Amniotic epithelial cell (primary cell): ENCODE measurements around the gene SLC22A8.
"Not testable (repeated sequence)": the region's sequence is repeated elsewhere in the genome, so short reads cannot be mapped to it uniquely, and the experiment has no call there.

Experiments
- DNase-seq: peaks from one replicate; pipeline ENCODE4 v3.0.0-alpha.2; 2010; ENCODE audit warnings: low read depth

Gene SLC22A8, protein sequence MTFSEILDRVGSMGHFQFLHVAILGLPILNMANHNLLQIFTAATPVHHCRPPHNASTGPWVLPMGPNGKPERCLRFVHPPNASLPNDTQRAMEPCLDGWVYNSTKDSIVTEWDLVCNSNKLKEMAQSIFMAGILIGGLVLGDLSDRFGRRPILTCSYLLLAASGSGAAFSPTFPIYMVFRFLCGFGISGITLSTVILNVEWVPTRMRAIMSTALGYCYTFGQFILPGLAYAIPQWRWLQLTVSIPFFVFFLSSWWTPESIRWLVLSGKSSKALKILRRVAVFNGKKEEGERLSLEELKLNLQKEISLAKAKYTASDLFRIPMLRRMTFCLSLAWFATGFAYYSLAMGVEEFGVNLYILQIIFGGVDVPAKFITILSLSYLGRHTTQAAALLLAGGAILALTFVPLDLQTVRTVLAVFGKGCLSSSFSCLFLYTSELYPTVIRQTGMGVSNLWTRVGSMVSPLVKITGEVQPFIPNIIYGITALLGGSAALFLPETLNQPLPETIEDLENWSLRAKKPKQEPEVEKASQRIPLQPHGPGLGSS

DNA sequence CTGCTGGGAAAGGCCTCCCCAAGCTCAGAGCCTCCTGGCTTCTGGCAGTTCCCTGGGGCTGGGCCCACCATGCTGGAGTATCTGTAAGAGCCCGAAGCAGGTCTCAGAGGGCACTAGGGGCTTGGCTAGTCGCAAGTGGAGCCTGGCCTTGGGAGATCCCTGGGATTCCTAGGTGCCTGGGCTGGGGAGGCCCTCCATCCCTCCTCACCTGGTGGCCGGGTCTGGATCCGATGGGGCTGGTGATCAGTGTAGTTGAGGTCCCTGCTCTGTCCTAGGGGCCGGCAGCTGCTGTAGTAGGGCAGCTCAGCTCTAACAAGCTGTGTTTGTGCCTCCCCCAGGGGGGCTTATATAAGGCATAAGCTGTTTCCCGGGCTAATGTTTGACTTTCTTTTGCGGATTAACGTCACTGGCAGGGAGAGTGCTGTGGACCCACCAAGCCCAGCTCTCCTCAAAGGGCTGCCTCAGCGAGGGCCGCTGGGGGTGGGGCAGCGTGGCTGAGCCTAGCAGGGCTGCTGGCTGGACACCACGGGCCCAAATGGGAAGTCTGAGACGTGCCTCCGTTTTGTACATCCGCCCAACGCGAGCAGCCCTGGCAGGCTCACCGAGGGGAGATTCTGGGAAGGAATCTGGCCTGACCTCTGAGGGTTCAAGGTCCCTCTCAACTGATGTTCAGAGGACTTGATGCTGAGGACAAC lies at the start of gene SLC22A8:
Gene SLC22A8 (minus strand): TSS at position 321 of the 695 bp plus-strand sequence. CDS start 883 bp downstream, outside the sequence.
- DNase-seq = no peak

GRCh38 chr11:63046203-63046602 lies 30.6 kb upstream of the SLC22A8 start:
- DNase-seq = not testable (repeated sequence)

DNA sequence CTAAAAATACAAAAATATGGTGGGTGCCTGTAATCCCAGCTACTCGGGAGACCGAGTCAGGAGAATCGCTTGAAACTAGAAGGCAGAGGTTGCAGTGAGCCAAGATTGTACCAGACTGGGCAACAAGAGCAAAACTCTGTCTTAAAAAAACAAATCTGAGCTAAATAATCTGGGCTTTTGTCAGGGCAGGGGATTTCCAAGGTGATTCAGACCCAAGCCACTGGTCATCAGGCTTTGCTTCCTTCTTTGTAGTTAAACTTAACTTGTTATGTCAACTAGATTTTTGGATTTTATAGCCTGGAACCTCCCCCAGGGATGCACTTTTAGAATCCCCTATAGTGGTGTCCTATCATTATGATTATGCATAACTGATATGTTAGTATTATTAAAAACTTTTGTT lies 27.0 kb upstream of the SLC22A8 start:
- DNase-seq = no peak

DNA sequence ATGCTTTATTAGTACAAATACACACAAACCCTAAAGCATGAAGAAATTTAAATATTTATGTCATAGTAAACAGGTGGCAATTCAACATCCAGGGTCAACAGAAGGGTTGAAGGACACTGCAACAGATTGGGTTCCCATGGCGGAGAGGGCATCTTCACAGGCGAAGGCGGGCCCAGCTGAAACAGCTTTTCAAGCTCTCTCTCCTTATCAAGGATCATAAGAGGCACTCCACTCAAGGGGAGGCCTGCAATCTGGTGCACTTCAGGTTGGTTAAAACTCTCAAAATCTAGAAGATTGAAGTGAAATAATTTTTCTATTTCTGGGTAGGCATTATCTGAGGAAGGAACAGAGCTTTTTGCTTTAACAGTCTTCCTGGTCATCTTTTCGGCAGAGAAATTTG lies 16.8 kb upstream of the SLC22A8 start:
- DNase-seq = no peak

- peak; percentile 47 for DNase-seq
Observed at GRCh38 chr11:63023841-63024648, 8.4 kb upstream of the SLC22A8 start.

DNA sequence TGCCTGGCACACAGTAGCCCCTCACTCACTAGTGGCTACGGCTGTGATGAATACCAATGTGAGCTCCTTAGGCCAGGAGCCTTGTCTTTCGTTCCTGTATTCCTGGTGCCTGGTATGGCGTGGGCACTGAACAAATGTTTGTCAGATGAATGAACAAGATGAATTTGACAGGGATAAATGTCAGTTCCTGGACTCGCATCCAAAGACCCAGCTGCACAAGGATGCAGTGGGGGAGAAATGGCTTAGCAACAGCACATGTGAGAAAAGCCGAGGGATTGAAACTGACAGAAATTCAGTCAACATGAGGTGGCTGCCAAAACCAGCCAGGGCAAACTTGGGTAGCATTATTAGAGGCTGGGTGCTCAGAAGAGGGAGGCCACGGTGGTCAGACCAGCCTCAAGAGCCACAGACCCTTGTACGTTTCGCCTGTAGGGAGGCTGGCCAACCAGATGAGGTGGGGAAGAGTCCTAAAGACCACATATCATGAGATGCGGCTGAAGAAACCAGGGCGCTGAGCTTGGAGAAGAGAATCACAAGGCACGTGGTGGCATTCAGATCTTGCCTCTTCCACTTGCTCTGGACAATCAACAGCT lies 7.7 kb upstream of the SLC22A8 start:
- DNase-seq = no peak

DNA sequence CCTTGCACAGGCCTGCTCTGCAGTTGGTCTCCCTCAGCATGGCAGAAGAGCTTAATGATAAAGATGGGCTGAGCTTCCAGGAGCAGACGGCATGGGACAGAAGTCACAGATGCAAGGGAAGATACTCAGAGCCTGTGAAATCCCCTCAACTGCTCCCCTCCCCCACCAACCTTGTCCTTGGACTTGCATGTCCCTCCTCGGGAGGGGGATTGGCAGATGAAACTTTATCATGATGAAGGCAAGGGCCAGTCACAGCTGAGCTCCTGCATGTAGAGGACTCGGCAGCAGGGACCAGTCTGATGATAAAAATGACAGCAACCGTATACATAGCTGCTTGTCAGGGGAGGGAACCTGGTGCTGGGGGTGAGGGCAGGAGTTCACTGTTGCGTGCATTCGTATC lies 6.8 kb upstream of the SLC22A8 start:
- DNase-seq = no peak

DNA sequence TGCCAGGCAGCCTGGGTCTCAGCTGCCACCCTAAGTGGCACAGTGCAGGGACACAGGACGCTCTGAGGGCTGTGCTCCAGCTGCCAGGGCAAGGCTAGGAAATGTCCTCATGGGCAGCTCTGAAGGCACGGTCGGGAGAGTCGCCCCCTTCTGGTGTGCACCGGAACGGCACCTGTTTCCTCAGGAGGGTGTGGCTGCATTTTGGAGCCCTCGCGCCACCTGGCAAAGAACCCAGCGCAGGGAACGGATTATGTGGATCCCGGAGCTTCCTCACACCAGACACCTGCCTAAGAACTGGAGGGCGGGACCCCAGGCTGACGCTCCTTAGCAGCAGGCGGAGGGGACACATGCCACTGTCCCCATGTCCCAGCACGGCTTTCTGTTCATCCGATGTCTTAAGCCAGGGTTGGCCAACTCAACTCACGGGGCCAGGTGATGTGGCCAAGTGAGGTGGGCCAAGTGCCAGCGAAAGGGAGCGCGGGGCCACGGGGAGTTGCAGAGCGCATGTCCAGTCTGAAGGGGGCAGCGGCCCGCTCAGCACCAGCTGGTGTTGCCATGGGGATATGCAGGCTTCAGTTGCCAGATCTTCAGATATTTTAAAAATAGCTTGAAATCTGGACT lies 5.1 kb upstream of the SLC22A8 start:
- no peak for DNase-seq

GRCh38 chr11:63019506-63019905 lies 3.9 kb upstream of the SLC22A8 start:
- DNase-seq = no peak

GRCh38 chr11:63017306-63017974 lies 1.8 kb upstream of the SLC22A8 start:
- DNase-seq = no peak

GRCh38 chr11:63014408-63015055 lies 1.1 kb downstream of the SLC22A8 start:
- DNase-seq = no peak

DNA sequence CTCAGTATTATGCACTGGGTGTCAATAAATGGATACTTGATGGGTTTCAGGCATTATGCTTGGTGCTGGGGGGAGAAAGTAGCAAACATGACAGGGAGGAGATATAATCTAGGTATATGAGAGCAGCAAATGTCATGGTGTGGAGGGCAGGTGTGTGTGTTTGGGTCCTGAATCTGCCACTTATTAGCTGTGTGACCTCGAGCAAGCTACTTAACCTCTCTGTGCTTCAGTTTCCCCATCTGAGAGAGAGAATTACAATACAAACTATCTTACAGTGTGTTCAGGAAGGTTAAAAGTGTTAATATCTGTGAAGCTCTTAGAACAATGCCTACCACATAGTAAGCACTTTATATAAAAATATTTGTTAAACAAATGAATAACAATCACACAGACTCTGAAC lies 2.8 kb downstream of the SLC22A8 start:
- DNase-seq = no peak

- DNase-seq = peak; percentile 88
Observed at GRCh38 chr11:63012430-63012829, 3.2 kb downstream of the SLC22A8 start.

DNA sequence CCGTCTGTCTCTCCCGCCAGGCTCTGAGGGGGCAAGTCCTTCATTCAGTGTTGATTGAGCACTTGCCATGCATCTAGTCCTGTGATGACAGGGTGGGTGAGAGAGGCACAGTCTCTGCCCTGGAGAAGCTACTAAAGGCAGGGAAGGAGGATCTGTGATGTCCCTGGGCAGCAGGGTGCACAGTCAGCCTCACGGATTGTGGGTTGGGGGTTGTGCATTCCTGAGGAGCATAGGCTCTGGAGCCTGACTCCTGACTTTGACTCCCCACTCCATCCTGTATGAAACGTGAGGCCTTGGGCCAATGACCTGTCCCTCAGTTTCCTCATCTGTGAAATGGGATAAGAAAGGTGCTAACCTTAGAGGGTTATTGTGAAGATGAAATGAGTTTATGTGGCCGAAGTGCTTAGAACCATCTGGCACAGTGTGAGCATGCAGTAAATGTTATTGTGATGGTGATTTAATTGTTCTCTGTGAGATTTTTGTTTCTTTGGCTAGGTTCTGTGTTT lies 4.7 kb downstream of the SLC22A8 start:
- DNase-seq = no peak

DNA sequence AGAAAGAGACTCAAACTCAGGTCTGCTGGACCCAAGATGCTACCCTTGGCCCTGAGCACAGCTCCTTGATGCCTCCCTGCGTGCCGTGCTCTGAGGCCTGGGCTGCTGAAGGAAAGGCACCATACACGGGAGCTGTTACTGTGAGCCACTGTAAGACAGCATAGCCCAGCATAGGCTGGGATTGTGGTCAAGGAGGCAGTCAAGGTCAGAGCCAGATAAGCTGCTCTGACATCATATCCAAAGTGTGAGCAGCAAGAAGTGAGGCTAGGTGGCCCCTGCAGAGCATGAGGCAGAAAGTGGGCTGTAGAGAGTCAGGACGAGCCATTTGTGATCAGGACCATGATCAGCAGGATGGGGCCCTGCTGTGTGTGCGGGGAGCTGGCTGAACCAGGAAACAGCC lies 7.7 kb downstream of the SLC22A8 start:
- DNase-seq = peak; percentile 66

DNA sequence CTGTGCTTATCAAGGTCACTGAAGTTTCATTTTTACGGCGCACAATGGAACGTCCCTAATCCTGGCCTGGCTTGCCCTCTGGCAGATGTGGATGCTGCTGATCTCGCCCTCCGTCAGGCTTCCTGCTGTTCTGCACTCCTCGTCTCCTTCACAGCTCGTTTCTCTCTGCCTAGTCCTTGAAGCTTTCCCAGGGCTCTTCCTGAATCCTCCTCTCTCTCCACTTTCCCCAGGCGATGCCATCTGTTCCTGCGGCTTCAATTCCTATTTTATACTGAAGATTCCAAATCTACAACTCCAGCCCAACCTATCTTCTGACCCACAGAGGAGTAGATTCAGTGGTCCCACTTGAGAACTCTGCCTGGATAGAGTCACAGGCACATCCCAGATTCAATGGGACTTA lies 14.2 kb downstream of the SLC22A8 start:
- DNase-seq = no peak

DNA sequence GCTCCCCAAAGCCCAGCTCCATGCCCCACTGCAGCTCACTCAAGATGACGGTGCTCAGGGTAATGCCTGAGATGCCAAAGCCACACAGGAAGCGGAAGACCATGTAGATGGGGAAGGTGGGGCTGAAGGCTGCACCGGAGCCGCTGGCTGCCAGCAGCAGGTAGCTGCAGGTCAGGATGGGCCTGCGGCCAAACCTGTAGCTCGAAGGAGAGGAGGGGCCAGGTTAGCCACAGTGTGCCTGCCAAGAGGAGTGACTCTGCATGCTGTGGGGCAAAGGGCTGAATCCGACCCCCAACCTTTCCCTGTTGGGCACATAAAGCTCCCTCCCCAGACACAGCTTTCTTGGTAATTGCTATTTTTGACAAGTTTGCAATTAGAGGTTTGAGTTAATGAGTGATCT lies 16.0 kb downstream of the SLC22A8 start:
- DNase-seq = no peak

GRCh38 chr11:62999156-62999555 lies 16.5 kb downstream of the SLC22A8 start:
- no peak for DNase-seq

DNA sequence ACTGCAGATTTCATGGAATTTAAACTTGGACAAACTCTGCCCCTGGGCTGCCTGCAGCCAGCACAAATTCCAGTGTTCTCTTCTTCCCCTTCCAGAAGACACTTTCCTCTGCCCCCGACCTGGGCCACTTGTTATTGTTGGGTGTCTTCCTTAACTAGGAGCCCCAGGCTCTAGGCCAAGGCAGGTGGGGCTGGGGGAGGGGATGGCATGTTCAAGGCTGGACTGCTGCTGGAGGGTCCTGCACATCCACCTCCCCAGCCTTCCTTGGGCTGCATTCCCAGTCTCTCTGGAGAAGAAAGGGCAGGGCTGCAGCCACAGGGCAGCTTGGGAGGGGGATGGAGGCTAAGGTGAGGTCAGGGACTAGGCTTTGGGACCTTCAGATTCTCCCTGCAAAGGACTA lies 19.4 kb downstream of the SLC22A8 start:
- no peak for DNase-seq

DNA sequence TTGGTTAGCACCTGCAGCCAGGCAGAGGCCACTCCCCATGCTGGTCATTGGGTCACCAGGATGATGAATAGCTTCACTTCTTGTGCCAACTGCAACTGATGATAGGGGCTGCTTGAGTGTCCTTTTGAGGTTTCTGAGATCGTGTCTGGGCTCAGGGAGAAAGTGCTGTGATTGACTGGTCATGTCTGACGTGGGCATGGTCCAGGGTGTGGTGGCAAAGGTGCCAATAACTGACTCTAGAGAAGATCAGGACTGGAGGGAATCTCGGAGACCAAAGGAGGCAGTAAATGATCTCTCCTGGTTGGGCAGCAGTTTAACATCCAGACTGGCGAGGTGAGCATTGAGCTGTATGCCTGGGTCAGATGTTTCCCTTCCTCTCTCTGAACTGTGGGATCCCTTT lies 20.9 kb downstream of the SLC22A8 start:
- DNase-seq = no peak
